WTC11 (cell line): ENCODE results near the gene RNF19B. TPM values are rescaled to one million over a fixed set of nuclear protein-coding genes. Genes with fewer than 3 reads are reported as not detected.

Experiments used
- ATAC-seq: fragments of 200-7000 bp; cut with Tn5 transposase; 2 replicates; pipeline ENCODE4 v1.10.0; 2021; ENCODE audit warnings: mild to moderate bottlenecking, moderate library complexity
- CTCF ChIA-PET: fragments of 300-600 bp; sonication (Branson Sonifier 250); formaldehyde crosslinking; loops from one replicate; lab custom pipeline; 2021; ENCODE audit warnings: antibody characterized with exemption; lab: Charles Lee
- POLR2A ChIA-PET: fragments of 350-600 bp; sonication (Branson Sonifier 250); formaldehyde crosslinking; loops from one replicate; lab custom pipeline; 2021; ENCODE audit warnings: antibody characterized with exemption; lab: Charles Lee
- DNase-seq: peaks from one replicate; pipeline ENCODE4 v3.0.0; 2021; ENCODE audit warnings: low spot score
- H3K27ac Mint-ChIP-seq: 2 replicates; pipeline ENCODE4 v1.8.0; 2021; ENCODE audit warnings: mixed read lengths
- H3K27me3 Mint-ChIP-seq: 2 replicates; pipeline ENCODE4 v1.8.0; 2021; ENCODE audit warnings: low read depth, mild to moderate bottlenecking, moderate library complexity, mixed read lengths
- H3K36me3 Mint-ChIP-seq: 2 replicates; pipeline ENCODE4 v1.8.0; 2021; ENCODE audit warnings: mixed read lengths
- H3K4me1 Mint-ChIP-seq: 2 replicates; pipeline ENCODE4 v1.8.0; 2022; ENCODE audit warnings: mixed read lengths
- H3K4me3 Mint-ChIP-seq: 2 replicates; pipeline ENCODE4 v1.8.0; 2021; ENCODE audit warnings: mild to moderate bottlenecking, moderate library complexity, mixed read lengths
- H3K9me3 Mint-ChIP-seq: 2 replicates; pipeline ENCODE4 v1.8.0; 2021; ENCODE audit warnings: mixed read lengths
- ATF6 ChIP-seq: sonication (generic); formaldehyde crosslinking; IDR thresholded peaks from 2 replicates; pipeline ENCODE4 v1.8.1; 2023; ENCODE audit warnings: mild to moderate bottlenecking, missing genetic modification reagents
- CREB1 ChIP-seq: sonication (generic); formaldehyde crosslinking; IDR thresholded peaks from 2 replicates; pipeline ENCODE4 v1.8.0; 2023; ENCODE audit warnings: mild to moderate bottlenecking, missing genetic modification reagents
- E2F5 ChIP-seq: sonication (generic); formaldehyde crosslinking; IDR thresholded peaks from 2 replicates; pipeline ENCODE4 v1.8.1; 2022; ENCODE audit warnings: mild to moderate bottlenecking, moderate library complexity, missing genetic modification reagents
- EMX1 ChIP-seq: fragments of 250-450 bp; sonication (Bioruptor Pico); IDR thresholded peaks from 2 replicates; pipeline ENCODE4 v1.8.0; 2021; ENCODE audit warnings: mild to moderate bottlenecking
- ERG ChIP-seq: fragments of 250-450 bp; sonication (Bioruptor Pico); IDR thresholded peaks from 2 replicates; pipeline ENCODE4 v1.8.0; 2021; ENCODE audit warnings: mild to moderate bottlenecking
- ESRRA ChIP-seq: sonication (generic); formaldehyde crosslinking; IDR thresholded peaks from 2 replicates; pipeline ENCODE4 v1.8.1; 2022; ENCODE audit warnings: mild to moderate bottlenecking, missing genetic modification reagents, borderline replicate concordance
- ETV6 ChIP-seq: sonication (generic); formaldehyde crosslinking; IDR thresholded peaks from 2 replicates; pipeline ENCODE4 v1.8.1; 2022; ENCODE audit warnings: mild to moderate bottlenecking, missing genetic modification reagents
- FOXJ3 ChIP-seq: sonication (generic); formaldehyde crosslinking; IDR thresholded peaks from 2 replicates; pipeline ENCODE4 v1.9.0; 2021; ENCODE audit warnings: missing genetic modification reagents, mild to moderate bottlenecking, borderline replicate concordance
- FOXP1 ChIP-seq: sonication (generic); formaldehyde crosslinking; IDR thresholded peaks from 2 replicates; pipeline ENCODE4 v1.8.0; 2022; ENCODE audit warnings: missing genetic modification reagents, mild to moderate bottlenecking, moderate library complexity, borderline replicate concordance
- GABPB1 ChIP-seq: sonication (generic); formaldehyde crosslinking; IDR thresholded peaks from 2 replicates; pipeline ENCODE4 v1.8.1; 2023; ENCODE audit warnings: mild to moderate bottlenecking, missing genetic modification reagents
- GRHL2 ChIP-seq: fragments of 250-450 bp; sonication (Bioruptor Pico); IDR thresholded peaks from 2 replicates; pipeline ENCODE4 v1.8.0; 2022; ENCODE audit warnings: mild to moderate bottlenecking, moderate library complexity; ENCODE audit not compliant: insufficient replicate concordance, severe bottlenecking
- MAX ChIP-seq: sonication (generic); formaldehyde crosslinking; IDR thresholded peaks from 2 replicates; pipeline ENCODE4 v1.8.0; 2022; ENCODE audit warnings: mild to moderate bottlenecking, missing genetic modification reagents
- MXD4 ChIP-seq: fragments of 250-450 bp; sonication (Bioruptor Pico); IDR thresholded peaks from 2 replicates; pipeline ENCODE4 v1.8.0; 2021; ENCODE audit warnings: mild to moderate bottlenecking, moderate library complexity, borderline replicate concordance
- NFE2L1 ChIP-seq: sonication (generic); formaldehyde crosslinking; IDR thresholded peaks from 2 replicates; pipeline ENCODE4 v1.8.1; 2023; ENCODE audit warnings: missing genetic modification reagents
- NR3C1 ChIP-seq: sonication (generic); formaldehyde crosslinking; conservative IDR thresholded peaks from 2 replicates; pipeline ENCODE4 v1.8.1; 2023; ENCODE audit warnings: low read depth, mild to moderate bottlenecking, missing genetic modification reagents
- OVOL2 ChIP-seq: fragments of 250-450 bp; sonication (Bioruptor Pico); IDR thresholded peaks from 2 replicates; pipeline ENCODE4 v1.9.0; 2021; ENCODE audit warnings: mild to moderate bottlenecking, borderline replicate concordance
- PREB ChIP-seq: sonication (generic); formaldehyde crosslinking; IDR thresholded peaks from 2 replicates; pipeline ENCODE4 v1.8.1; 2022; ENCODE audit warnings: mild to moderate bottlenecking, missing genetic modification reagents, moderate library complexity, borderline replicate concordance
- PRRX2 ChIP-seq: fragments of 250-450 bp; sonication (Bioruptor Pico); IDR thresholded peaks from 2 replicates; pipeline ENCODE4 v1.8.0; 2021; ENCODE audit warnings: mild to moderate bottlenecking
- RORB ChIP-seq: fragments of 250-450 bp; sonication (Bioruptor Pico); IDR thresholded peaks from 2 replicates; pipeline ENCODE4 v1.9.0; 2021; ENCODE audit warnings: mild to moderate bottlenecking
- STAT6 ChIP-seq: sonication (generic); formaldehyde crosslinking; conservative IDR thresholded peaks from 2 replicates; pipeline ENCODE4 v1.8.1; 2023; ENCODE audit warnings: mild to moderate bottlenecking, low read depth, missing genetic modification reagents, moderate library complexity
- ZBTB21 ChIP-seq: sonication (generic); formaldehyde crosslinking; IDR thresholded peaks from 2 replicates; pipeline ENCODE4 v1.8.1; 2023; ENCODE audit warnings: mild to moderate bottlenecking, missing genetic modification reagents, borderline replicate concordance
- ZNF263 ChIP-seq: sonication (generic); formaldehyde crosslinking; IDR thresholded peaks from 2 replicates; pipeline ENCODE4 v1.8.1; 2022; ENCODE audit warnings: low read depth, mild to moderate bottlenecking, moderate library complexity, missing genetic modification reagents
- ZNF423 ChIP-seq: fragments of 250-450 bp; sonication (Bioruptor Pico); IDR thresholded peaks from 2 replicates; pipeline ENCODE4 v2.1.2; 2022; ENCODE audit warnings: mild to moderate bottlenecking, moderate library complexity
- ZNF671 ChIP-seq: fragments of 250-450 bp; sonication (Bioruptor Pico); IDR thresholded peaks from 2 replicates; pipeline ENCODE4 v1.8.0; 2021; ENCODE audit warnings: mild to moderate bottlenecking
- total RNA-seq: library from RNA; stranded (reverse); gene quantifications from 3 replicates; pipeline ENCODE4 v1.2.3, GENCODE V29; 2021

RNF19B gene
- total RNA-seq, 1 experiment from 2014 or later, result 21.9 TPM

GRCh38 chr1:32960819-32961355, 3.7 kb downstream of the RNF19B start (continued):
- TF ChIP-seq MXD4 (CRISPR knock-in tag) (no peak), ZNF423 (CRISPR knock-in tag) (no peak), ZNF263 (CRISPR knock-in tag) (no peak)
- TF ChIP-seq, all 79 proteins: peak for 0

GRCh38 chr1:32960342-32960741, 4.3 kb downstream of the RNF19B start:
- peaks cover 13% of the 10 kb centered on the region for H3K27me3 Mint-ChIP-seq
- ChIA-PET POLR2A (no interaction called here), CTCF (interaction anchor here (1.0 kb wide), 1 partner anchor 41 kb away, joined by 3 read pairs; no protein-coding TSS in a partner anchor)
- no peak for TF ChIP-seq OVOL2 (CRISPR knock-in tag)
- TF ChIP-seq MAX, result no peak
- TF ChIP-seq EMX1 (CRISPR knock-in tag), result no peak
- no peak for TF ChIP-seq ESRRA (CRISPR knock-in tag)
- 0 out of 2 replicates have a peak overlapping the region, but pooled peaks have one; percentile 36 for H3K27ac Mint-ChIP-seq
- no peaks in the 10 kb centered on the region for H3K36me3 Mint-ChIP-seq
- H3K4me3 Mint-ChIP-seq, result no peak overlapping the region
- DNase-seq (no peak), ATAC-seq (no peak)
- peaks cover 29% of the 10 kb centered on the region for H3K4me1 Mint-ChIP-seq
- no peaks in the 10 kb centered on the region for H3K9me3 Mint-ChIP-seq

GRCh38 chr1:32958827-32959226, 5.8 kb downstream of the RNF19B start:
- peaks cover 13% of the 10 kb centered on the region for H3K27me3 Mint-ChIP-seq
- CTCF ChIA-PET, result no interaction called here
- no peak overlapping the region for H3K27ac Mint-ChIP-seq
- H3K4me3 Mint-ChIP-seq, result no peak overlapping the region
- peaks cover 24% of the 10 kb centered on the region for H3K4me1 Mint-ChIP-seq
- H3K9me3 Mint-ChIP-seq, result no peaks in the 10 kb centered on the region
- POLR2A ChIA-PET, result no interaction called here
- H3K36me3 Mint-ChIP-seq, result no peaks in the 10 kb centered on the region
- no peak for ATAC-seq
- DNase-seq, result no peak
- TF ChIP-seq ATF6 (no peak), GABPB1 (CRISPR knock-in tag) (no peak), CREB1 (CRISPR knock-in tag) (no peak), RORB (CRISPR knock-in tag) (no peak), FOXP1 (no peak), ZNF671 (CRISPR knock-in tag) (no peak), NFE2L1 (CRISPR knock-in tag) (no peak), PRRX2 (CRISPR knock-in tag) (no peak), FOXJ3 (CRISPR knock-in tag) (no peak), ERG (no peak), PREB (CRISPR knock-in tag) (no peak), ETV6 (CRISPR knock-in tag) (no peak), GRHL2 (CRISPR knock-in tag) (no peak), E2F5 (CRISPR knock-in tag) (no peak), STAT6 (CRISPR knock-in tag) (no peak), ZBTB21 (no peak), NR3C1 (CRISPR knock-in tag) (no peak)
- TF ChIP-seq, all 79 proteins: peak for 0
